ENCODE data around the gene VSTM2B. TPM values are rescaled to one million over a fixed set of nuclear protein-coding genes. Genes with fewer than 3 reads are reported as not detected.

VSTM2B gene
- total RNA-seq, 1 donor from 2014 or later: not detected

DNA sequence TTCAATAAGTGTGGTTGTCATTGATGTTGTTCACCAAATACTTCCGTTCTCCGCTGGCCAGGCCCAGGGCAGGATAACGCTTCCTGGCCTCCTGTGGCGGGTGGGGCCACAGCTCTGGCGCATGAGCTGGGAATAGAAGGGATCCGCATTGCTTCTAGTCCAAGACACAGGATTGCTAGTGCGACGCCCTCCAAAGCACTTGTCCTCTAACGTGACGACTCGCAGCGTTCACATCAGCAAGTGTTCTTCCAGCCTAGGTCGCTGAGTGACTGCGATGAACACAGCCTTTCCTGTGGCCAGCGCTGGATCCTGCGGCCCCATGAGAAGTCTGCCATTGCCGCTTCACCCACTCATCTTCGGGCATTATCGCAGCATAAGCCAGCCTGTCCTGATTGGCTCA, 39.4 kb downstream of the VSTM2B start:
- H3K4me3 ChIP-seq (ENCODE audit: low read depth, low read length): no peak overlapping the region
- DNase-seq (ENCODE audit: low read depth): no peak
- TF ChIP-seq, protein P1, sequence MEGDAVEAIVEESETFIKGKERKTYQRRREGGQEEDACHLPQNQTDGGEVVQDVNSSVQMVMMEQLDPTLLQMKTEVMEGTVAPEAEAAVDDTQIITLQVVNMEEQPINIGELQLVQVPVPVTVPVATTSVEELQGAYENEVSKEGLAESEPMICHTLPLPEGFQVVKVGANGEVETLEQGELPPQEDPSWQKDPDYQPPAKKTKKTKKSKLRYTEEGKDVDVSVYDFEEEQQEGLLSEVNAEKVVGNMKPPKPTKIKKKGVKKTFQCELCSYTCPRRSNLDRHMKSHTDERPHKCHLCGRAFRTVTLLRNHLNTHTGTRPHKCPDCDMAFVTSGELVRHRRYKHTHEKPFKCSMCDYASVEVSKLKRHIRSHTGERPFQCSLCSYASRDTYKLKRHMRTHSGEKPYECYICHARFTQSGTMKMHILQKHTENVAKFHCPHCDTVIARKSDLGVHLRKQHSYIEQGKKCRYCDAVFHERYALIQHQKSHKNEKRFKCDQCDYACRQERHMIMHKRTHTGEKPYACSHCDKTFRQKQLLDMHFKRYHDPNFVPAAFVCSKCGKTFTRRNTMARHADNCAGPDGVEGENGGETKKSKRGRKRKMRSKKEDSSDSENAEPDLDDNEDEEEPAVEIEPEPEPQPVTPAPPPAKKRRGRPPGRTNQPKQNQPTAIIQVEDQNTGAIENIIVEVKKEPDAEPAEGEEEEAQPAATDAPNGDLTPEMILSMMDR (conservative IDR thresholded peaks at IDR 0.05; ENCODE audit: low read depth, low read length): no peak

- TF ChIP-seq, protein P1 (conservative IDR thresholded peaks at IDR 0.05; ENCODE audit: low read depth, low read length): no peak
- no peak for DNase-seq (ENCODE audit: low read depth)
These were observed 40.8 kb downstream of the VSTM2B start for GRCh38 chr19:29566496-29567054.

DNA sequence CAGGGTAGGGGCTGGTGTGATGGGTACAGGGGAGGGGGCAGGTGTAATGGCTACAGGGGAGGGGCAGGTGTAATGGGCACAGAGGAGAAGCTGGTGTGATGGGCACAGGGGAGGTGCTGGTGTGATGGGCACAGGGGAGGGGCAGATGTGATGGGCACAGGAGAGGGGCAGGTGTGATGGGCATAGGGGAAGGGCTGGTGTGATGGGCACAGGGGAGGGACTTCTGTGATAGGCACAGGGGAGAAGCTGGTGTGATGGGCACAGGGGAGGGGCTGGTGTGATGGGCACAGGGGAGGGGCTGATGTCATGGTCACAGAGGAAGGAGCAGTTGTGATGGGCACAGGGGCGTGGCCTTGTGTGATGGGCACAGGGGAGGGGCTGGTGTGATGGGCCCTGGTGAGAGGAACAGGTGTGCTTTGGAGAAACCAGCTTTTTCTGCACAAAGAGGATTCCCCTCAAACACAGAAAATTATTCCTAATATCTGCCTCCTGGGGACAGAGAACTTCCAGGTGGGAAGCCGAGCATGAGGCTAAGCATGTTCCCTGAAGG, 41.6 kb downstream of the VSTM2B start:
- TF ChIP-seq, protein P1 (conservative IDR thresholded peaks at IDR 0.05; ENCODE audit: low read depth, low read length): no peak
- DNase-seq (ENCODE audit: low read depth): no peak
- H3K4me3 ChIP-seq (ENCODE audit: low read depth, low read length): no peak overlapping the region

More at GRCh38 chr19:29566496-29567054, 40.8 kb downstream of the VSTM2B start:
- no peak overlapping the region for H3K4me3 ChIP-seq (ENCODE audit: low read depth, low read length)

GRCh38 chr19:29568036-29569025, 42.5 kb downstream of the VSTM2B start:
- TF ChIP-seq, protein P1 (conservative IDR thresholded peaks at IDR 0.05; ENCODE audit: low read depth, low read length): no peak
- no peak overlapping the region for H3K4me3 ChIP-seq (ENCODE audit: low read depth, low read length)
- DNase-seq (ENCODE audit: low read depth): no peak

DNA sequence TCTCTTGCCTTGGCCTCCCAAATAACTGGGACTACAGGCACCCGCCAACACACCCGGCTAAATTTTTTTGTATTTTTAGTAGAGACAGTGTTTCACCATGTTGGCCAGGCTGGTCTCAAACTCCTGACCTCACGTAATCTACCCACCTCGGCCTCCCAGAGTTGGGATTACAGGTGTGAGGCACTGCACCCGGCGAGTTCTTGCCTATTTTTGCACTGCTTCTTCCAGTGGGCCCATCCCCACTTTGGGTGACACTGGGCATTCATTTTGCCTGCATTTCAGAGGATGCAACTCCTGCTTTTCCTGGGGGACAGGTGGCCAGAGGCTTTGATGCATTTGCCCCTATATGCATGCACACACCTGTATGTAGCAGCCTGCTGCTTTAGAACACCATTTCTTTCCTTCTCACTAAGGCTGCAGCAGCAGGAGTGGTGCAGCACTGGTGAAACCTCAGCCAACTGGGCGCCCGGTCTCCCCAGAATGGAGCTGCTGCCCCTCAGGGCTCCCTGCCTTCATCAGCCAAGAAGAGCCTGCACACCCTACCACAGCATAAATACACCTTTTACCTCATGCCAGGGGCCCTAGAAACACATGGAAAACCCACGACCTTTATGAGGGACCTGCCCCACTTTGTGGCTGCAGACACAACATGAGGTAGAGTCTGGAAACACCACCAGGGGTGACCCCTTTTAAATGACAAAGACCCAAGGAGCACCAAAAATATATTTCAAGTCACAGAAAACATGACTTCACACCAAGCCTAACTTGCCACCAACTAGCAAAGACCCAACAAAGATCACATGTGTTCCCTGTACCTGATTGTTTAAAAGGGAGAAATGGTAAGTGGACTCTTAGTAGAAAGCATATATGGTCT, 43.5 kb downstream of the VSTM2B start:
- DNase-seq (ENCODE audit: low read depth): no peak
- H3K4me3 ChIP-seq (ENCODE audit: low read depth, low read length): no peak overlapping the region
- TF ChIP-seq, protein P1 (conservative IDR thresholded peaks at IDR 0.05; ENCODE audit: low read depth, low read length): no peak

DNA sequence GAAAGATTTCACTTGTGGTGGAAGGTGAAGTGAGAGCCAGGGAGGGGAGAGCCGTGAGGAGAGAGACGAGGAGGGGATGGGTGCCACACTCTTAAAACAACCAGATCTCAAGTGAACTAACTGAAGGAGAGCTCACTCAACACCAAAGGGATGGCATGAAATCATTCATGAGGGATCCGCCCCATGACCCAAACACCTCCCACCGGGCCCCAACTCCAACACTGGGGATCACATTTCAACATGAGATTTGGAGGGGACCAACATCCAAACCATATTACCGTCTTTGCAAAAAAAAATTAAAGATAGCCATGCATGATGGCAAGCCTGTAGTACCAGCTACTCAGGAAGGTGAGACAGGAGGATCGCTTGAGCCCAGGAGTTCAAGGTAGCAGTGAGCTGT, 45.4 kb downstream of the VSTM2B start:
- H3K4me3 ChIP-seq (ENCODE audit: low read depth, low read length): no peak overlapping the region
- DNase-seq (ENCODE audit: low read depth): no peak
- TF ChIP-seq, protein P1 (conservative IDR thresholded peaks at IDR 0.05; ENCODE audit: low read depth, low read length): no peak
